Right forelimb (tissue), 1 donor: ENCODE results near the gene DRC3.

Experiments
- DNase-seq: peaks from one replicate; pipeline ENCODE4 v3.0.0-alpha.2; 2018

Gene DRC3

GRCh38 chr17:18025241-18025944, 52.7 kb downstream of the DRC3 start:
- no peak for DNase-seq

GRCh38 chr17:18025945-18026776, 53.5 kb downstream of the DRC3 start:
- no peak for DNase-seq

GRCh38 chr17:18027280-18027679, 54.6 kb downstream of the DRC3 start:
- no peak for DNase-seq

- DNase-seq = no peak
Observed at GRCh38 chr17:18028114-18028951, 55.7 kb downstream of the DRC3 start.

- DNase-seq = no peak
Observed at GRCh38 chr17:18028952-18029540, 56.4 kb downstream of the DRC3 start.

- DNase-seq = no peak
Observed at GRCh38 chr17:18031955-18032354, 59.3 kb downstream of the DRC3 start.

- peak; percentile 61 for DNase-seq
Observed at GRCh38 chr17:18033442-18034099, 60.9 kb downstream of the DRC3 start.

GRCh38 chr17:18035704-18036103, 63.0 kb downstream of the DRC3 start:
- DNase-seq = no peak

- DNase-seq = no peak
Observed at GRCh38 chr17:18037486-18037885, 64.8 kb downstream of the DRC3 start.

- DNase-seq = no peak
Observed at GRCh38 chr17:18038149-18038850, 65.6 kb downstream of the DRC3 start.

- peak; percentile 100 for DNase-seq
Observed at GRCh38 chr17:18038861-18039534, 66.3 kb downstream of the DRC3 start, which contains the start of the genes ATPAF2 and GID4. Gene ATPAF2, minus strand, starts transcription at chr17:18039168. Its CDS starts 155 bp downstream, at chr17:18039013. Gene GID4, plus strand, starts transcription at chr17:18039408. Its CDS starts 57 bp downstream, at chr17:18039465.

GRCh38 chr17:18039535-18040260, 67.0 kb downstream of the DRC3 start:
- no peak for DNase-seq

GRCh38 chr17:18040261-18040858, 67.7 kb downstream of the DRC3 start:
- no peak for DNase-seq

GRCh38 chr17:18041776-18042175, 69.1 kb downstream of the DRC3 start:
- no peak for DNase-seq

- DNase-seq = no peak
Observed at GRCh38 chr17:18042983-18043382, 70.3 kb downstream of the DRC3 start.

GRCh38 chr17:18043491-18043890, 70.8 kb downstream of the DRC3 start:
- no peak for DNase-seq

GRCh38 chr17:18044609-18045008, 71.9 kb downstream of the DRC3 start:
- DNase-seq = no peak

- DNase-seq = no peak
Observed at GRCh38 chr17:18045691-18046350, 73.2 kb downstream of the DRC3 start.

GRCh38 chr17:18055597-18055996, 82.9 kb downstream of the DRC3 start:
- DNase-seq = no peak
